GM18907 (cell line): ENCODE measurements around the gene TSGA10IP.
A peak's percentile ranks its signal among the peaks of the same experiment; 100 is the strongest.

ENCODE experiments used
- ATAC-seq: cut with Tn5 transposase; IDR thresholded peaks from one replicate; pipeline ENCODE4 v1.9.1; 2021; ENCODE audit warnings: mild to moderate bottlenecking, moderate library complexity; ENCODE audit not compliant: unreplicated experiment

The TSGA10IP gene

DNA sequence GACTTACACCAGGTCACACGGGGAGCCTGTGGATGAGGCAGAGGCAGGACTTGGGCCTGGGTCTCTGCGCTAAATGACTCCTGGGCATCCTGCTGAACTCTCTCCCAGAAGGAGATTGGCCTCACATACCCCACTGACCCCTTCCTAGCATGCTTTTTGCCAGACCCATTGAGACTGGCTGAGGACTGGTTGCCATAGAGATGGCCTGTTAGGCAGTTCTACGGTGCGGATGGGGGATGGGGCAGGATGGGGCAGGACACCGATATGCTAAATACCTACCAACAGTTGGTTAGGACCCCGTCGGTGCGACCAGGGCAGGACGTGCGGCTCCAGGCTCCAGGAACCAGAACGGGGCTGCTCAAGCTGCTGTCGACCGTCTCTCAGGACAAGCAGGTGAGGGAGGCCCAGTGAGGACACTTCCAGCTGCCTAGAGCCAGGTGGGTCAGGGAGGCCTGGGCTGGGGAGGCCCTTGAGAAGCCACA lies at the start of gene TSGA10IP:
TSS of gene TSGA10IP (plus strand) at position 51 of the 482 bp plus-strand sequence. CDS start at position 247, 196 bp downstream.
- no peak for ATAC-seq

DNA sequence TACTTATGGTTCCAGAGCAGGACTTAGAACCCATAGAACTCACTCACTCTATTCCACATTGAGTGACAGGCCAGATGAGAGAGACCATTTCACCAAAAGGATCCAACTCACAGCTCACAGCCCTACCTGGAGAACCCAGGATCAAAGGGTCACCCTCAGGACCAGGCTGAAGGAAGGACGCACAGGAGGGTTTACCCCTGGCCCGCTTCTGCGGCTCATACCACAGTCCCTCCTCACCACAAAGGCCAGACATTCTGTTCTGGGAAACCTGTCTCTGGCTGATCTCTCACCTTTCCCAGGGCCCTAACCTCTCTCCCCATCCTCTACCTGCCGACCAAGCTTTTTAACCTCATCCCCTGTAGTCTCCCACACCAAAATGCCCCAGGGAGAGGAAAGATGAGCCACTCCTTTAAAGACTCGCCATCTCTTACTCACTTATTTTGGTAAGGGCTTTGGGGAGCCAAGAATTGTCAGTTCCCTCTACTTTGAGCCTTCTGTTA lies 49.7 kb upstream of the TSGA10IP start:
- no peak for ATAC-seq

DNA sequence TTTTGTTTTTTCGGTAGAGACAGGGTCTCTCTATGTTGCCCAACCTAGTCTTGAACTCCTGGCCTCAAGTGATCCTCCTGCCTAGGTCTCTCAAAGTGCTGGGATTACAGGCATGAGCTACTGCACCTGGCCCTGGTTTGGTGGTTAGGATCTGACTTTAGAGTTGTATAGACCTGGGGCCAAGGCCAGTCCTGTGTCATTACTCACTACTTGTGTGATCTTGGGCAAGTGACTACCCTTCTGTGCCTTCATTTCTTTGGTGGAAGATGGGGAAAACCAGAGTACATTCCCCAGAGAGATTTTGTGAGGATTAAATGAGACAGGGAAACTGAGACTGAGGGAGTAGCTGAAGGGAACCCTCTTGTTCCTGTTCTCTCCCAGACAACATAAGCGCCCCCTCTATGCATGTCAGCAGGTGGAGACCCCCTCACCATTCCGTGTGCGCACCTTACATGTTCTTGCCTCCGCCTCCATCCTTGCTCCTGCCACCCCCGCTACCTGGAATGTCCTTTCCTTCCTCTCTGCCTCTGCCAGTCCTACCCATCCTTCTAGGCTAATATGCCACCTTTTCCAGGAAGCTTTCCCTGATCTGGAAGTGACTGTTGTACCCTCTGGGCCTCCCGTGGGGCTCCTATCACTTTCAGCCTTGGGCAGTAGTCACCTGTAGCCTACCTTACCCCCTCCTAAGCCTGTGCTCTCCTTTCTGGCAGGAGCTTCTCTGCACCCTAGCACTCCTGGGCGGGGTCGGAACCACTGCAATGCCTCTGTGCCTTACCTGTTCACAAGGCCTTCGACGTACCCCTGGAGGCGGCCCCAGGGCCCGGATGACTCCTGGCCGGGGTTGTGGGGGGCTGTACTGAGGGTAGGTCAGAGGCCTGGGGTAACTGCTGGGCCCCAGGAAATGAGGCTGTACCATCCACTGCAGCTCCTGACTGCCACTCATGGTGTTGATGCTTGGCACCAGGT lies 49.0 kb upstream of the TSGA10IP start:
- ATAC-seq = no peak

DNA sequence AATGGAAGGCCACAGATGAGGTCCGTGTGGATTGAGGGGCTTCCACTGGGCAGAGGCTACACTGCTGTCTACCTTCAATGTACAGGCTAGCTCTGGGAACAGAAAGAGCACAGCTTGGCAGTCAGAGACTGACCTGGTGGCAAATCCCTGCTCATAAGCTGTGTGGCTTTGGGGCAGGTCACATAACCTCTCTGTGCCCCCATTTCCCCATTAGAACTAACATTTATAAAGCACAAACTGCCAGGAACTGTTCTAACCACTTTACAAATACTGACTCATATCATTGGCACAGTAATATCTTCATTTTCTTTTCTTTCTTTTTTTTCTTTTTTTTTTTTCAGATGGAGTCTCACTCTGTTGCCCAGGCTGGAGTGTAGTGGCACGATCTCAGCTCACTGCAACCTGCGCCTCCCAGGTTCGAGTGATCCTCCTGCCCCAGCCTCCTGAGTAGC lies 48.2 kb upstream of the TSGA10IP start:
- no peak for ATAC-seq

DNA sequence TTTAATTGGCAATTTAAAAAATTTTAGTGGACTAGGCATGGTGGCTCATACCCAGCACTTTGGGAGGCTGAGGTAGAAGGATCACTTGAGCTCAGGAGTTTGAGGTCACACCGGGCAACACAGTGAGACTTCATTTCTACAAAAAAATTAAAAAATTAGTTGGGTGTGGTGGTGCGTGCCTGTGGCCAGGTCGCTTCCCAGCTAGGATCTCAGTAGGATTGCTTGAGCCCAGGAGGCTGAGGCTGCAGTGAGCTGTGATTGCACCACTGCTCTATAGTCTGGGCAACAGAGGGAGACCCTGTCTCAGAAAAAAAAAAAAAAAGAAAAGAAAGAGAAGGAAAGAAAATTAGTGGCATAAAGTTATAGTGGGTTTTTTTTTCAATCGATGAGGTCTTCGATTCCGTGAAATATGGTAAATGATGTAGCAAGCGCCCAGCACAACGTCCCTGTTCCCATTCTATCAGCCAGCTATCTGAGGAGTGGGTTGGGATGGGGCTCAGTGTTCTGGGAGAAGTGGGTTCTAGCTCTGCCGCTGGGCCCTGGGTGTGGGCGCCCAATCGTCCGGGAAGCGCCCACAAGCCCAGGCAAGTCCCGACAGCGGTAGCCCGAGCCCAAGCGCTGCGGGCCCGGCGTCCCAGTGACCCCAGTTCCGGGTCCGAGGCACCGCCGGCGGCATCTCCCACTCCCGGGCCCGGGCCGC lies 46.5 kb upstream of the TSGA10IP start:
- no peak for ATAC-seq

DNA sequence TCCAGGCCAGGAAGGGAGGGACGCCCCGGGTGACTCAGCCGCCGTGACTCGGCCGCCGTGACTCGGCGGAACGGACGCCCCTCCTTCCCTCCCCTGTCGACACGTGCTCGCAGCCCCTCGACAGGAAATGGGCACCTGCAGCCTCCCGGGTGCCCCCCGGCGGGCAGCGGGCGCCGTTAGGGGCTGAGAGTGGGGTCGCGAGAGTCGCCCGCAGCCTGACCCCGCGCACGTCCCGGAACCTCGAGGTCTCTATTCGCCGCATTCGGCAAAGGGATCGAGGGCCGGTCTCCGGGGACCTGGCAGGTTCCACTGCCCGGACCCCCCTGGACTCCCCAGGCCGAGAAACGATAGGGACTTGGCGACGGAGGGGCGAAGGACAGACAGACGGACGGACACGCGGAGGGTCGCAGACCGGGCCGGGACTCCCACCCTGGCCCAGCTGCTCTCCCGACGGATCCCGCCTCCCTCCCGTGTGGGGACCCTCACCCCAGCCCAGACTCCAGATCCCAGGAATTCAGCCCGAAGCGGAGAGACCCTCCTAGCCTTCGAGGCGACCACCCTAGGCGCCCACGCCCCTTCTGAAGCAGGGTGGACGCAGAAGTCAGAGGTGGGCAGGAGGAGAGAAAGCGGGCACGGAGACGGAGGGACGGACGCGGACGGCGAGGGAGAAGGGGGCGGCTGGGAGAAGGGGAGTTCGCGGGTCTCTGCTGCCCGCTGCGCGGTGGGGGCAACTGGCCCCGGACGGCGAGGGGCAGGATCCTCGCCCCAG lies 45.7 kb upstream of the TSGA10IP start:
- ATAC-seq = no peak

DNA sequence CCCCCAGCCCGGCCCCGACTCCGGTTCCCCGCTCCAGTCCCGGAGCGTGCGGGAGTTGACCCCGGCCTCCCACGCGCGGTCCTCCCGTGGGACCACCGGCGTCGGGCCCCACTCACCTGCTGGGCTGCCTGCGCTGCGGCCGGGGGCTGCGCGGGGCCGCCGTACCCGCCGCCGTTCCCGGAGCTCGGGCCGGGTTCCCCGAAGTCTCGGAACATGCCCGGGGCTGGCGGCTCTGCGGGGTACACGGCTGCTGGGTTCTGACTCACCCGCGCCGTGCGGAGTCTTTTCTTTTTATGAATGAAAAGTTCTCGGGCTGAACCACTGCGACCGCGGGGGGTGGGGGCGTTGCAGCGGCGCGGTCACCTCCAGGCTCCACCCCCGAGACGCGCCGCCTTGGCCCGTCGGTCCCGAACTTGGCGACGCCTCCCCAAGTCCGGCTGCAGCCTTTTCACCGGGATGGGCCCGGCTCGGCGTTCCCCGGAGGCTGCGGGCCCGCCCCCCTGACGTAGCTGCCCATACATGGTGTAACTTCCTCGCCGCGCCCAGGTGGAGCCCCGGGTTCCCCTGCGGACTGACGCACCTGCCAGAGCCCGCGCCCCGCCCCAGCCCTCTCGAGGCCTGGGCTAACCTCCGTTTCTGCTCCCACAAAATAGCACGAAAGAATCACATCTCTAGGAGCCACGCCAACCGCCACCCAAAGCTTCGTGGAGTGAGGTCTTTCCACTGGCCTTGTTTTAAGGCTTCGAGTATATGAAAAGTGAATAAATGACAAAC lies 45.0 kb upstream of the TSGA10IP start, which contains the start of gene FOSL1:
TSS of gene FOSL1 (minus strand) at position 264 of the 774 bp plus-strand sequence. CDS start at position 215, 49 bp downstream.
- ATAC-seq = peak; percentile 74

DNA sequence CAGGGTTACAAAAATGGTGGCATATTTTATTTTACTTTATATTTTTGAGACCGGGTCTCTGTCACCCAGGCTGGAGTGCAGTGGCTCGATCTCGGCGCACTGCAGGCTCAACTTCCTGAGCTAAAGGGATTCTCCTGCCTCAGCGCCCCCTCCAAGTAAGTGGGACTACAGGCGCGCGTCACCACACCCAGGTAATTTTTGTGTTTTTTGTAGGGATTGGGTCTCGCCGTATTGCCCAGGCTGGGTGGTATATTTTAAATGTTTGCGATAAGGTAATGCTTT lies 44.4 kb upstream of the TSGA10IP start:
- no peak for ATAC-seq

DNA sequence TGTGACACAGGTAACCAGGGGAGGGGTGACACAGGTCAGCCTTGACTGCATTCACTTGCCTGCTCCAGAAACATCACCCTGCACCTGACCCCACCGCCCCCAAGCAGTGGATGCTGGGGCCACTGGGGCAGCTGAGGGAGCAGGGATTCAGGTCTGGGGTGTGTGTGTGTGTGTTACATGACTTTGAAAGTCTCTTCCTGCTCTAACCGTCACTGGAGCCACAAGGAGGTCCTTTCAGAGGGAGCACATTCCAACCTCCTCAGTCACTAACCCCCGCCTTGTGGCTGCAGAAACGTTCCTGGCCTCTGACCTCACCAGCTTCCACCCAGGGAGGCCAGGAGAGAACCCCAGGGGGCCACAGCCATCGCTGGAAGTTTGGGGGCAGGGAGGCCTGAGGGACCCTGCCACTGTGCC lies 42.2 kb upstream of the TSGA10IP start:
- ATAC-seq = no peak

DNA sequence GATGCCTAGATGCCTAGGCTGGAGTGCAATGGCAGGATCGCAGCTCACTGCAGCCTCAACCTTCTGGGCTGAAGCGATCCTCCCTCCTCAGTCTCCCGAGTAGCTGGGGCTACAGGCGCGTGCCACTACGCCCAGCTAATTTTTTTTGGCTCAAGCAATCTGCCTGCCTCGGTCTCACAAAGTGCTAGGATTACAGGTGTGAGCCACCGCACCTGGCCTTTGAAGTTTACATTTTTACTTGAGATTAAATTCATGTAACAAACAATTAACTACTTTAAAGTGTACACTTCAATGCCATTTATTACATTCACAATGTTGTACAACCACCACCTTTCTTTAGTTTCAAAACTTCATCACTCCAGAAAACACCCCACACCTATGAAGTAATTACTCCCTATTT lies 41.6 kb upstream of the TSGA10IP start:
- no peak for ATAC-seq

DNA sequence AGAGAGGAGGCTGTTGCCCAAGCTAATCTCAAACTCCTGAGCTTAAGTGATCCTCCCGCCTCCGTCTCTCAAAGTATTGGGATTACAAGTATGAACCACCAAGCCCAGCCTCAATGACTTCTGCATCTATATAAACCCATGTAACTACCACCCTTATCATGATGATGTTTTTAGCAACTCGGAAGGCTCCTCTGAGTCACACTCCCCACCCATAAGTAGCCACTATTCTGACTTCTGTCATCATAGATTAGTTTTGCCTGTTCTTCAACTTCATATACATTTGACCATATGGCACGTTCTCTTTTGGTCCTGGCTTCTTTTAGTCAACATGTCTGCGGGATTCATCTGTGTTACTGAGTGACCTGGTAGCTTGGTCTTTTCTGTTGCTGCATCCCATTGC lies 38.7 kb upstream of the TSGA10IP start:
- ATAC-seq = no peak

DNA sequence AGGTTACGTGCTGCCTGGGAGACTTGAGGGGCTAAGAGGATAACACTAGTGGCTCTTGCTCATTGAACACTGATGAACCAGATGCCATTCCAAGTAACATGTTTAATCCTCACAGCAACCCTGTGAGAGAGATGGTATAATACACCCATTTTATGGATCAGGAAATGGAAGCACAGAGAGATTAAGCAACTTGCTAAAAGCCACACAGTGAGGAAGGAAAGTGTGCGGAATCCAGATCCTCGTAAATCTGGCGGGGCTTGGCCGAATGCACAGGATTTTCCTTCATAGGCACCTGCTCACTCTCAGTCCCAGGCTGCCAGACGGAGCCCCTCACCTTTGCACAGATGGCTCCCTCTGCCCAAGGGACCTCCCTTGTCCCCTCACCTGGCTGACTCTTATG lies 37.4 kb upstream of the TSGA10IP start:
- no peak for ATAC-seq

DNA sequence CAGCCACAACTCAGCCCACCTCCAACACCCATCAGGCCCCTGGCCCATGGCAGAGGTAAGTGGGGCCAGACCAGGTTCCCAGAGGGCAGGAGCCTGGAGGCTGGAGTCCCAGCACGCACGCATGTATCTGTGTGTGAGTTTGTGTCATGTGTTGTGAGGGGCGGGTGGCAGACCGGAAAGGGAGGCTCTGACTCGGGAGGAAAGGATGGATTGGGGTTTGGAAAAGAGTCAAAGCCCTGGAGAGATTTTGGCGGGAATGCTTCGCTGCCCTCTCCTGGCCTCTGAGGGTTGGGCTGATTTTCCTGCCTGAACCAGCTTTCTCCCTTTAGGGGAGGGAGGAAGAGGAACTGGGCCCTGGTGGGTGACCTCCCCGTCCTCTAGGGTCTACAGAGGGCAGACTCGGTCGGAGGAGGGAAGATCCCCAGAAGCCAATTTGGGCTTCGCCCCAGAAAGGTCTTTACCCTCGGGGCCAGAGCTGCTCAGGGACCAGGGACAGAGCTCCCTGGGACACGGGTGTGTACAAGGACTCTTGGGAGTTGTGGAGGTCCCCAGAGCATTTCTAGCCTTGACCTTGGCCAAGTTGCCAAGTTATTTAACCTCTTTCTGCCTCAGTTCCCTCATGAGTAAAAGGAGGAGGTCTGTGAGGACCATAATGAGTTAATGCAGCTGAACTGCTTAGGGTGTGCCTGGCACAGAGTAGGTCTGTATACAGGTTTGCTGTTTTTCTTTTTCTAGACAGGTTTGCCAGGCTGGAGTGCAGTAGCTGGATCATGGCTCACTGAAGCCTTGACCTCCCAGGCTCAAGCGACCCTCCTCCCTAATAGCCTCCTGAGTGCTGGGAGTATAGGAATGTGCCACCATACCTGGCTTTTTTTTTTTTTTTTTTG lies 33.4 kb upstream of the TSGA10IP start:
- no peak for ATAC-seq

DNA sequence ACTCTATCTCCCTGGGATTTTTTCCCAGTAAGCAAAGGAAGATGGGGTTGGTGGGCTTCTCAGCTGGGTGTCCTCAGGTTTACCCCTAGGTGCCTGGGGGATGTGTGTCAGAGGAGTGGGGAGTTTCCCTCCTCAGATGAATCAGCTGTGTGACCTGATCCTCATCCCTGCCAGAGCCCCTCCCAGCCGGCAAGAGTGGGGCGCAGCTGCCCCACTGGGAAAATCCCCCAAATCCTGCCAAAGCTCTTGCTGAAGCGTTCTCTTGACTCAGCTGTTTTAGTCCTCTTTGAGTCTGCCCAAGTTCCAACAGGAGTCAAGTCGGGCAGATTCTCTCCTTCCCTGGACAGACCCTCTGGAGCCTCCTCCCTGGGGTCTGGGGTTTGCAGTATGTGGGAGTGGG lies 32.4 kb upstream of the TSGA10IP start:
- no peak for ATAC-seq

DNA sequence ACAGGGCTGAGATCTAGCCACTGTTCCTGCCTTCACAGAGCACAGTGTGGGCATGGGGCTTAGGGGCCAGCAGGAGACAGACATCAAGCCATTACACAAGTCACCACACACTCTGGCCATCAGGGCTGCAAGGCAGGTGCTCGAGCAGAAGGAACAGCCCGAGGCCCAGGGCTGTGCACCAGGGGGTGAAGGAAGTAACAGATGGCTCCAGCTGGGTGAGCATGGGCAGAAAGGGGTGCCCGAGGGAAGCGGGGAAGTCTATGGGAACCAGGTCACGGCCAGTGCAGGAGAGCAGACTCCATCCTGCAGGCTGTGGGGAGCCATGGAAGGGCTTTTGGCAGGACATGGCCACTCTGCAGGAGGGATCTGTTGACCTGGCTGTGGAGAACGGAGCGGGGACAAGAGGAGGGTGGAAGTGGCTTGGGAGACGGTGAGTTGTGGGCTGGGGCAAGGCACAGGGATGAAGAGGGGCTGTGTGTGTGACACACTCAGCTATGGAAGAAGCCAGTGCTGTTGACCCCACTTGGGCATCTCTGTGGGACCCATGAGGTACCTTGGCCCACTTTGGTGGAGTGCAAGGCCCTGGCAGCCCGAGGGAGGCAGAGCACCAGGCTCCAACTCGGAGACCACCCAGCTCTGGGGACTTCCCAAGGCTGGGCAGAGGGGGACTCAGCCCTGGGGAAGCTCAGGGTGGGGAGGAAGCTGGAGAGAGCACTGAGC lies 30.0 kb upstream of the TSGA10IP start:
- no peak for ATAC-seq

DNA sequence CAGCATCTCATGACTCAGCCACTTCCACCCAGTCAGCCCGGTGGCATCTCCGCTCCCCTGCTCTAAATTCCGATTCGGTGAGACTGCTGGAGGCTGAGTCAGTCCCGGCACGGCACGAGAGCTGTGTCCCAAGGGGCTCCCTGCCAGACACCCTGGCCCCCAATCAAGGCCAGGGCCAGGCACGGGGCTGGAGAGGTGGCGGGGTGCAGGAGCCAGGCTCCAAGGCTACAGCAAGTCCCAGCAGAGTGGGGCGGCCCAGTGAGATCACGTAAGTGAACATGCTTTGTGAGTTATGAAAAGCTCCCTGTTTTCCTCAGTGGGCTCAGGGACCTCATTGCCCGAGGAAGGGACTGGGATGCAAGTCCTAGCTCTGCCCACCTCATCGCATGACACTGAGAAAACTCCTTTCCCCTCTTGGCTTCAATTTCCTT lies 29.4 kb upstream of the TSGA10IP start:
- no peak for ATAC-seq

DNA sequence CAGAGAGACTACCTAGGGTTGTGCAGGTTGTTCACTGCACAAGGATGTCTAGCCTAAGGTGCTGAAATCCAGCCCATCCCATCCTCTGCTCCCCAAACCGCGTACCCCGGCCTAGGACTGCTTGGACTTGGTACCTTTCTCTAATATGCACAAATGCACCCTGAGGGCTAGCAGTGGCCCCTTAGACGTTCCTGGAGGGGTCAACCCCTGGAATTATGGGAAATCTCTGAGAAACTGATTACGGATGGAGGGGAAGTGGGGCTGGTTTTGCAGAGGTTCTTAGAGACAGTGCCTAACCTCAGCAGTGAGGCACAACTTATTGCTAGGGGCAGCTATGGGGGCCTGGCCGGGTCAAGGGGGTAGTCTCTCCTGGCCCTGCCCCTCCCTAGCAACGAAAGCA lies 28.9 kb upstream of the TSGA10IP start:
- ATAC-seq = no peak

DNA sequence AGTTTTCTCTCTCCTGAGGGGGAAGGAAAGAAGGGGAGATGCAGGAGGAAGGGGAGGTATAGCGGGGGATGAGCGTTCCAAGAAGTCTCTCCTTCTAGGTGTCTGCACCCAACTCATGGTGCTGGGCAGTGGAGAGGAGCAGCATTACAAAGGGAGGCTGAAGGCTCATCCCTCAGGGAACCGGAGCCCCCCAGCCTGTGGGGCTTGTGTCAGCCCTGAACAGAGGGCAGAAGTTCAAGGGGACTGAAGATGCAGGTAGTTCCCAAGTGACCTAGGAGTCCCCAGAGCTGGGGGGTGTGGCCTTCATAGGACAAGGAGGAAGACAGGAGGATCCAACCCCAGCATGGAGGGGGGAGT lies 28.2 kb upstream of the TSGA10IP start:
- ATAC-seq = no peak
